Mesodermal cell (in vitro differentiated cells): ENCODE results near the gene ZFP69B. TPM values are rescaled to one million over a fixed set of nuclear protein-coding genes. Genes with fewer than 3 reads are reported as not detected.

Source experiments
- H3K27ac ChIP-seq: 2 replicates; pipeline ENCODE4 v1.7.0; 2013; ENCODE audit warnings: mild to moderate bottlenecking, low read depth, low read length, moderate library complexity; ENCODE audit not compliant: severe bottlenecking
- H3K36me3 ChIP-seq: 2 replicates; pipeline ENCODE4 v1.7.1; 2013; ENCODE audit warnings: mild to moderate bottlenecking, low read length, moderate library complexity; ENCODE audit not compliant: control insufficient read depth, insufficient read depth
- H3K4me1 ChIP-seq: one replicate; pipeline ENCODE4 v1.7.1; 2013; ENCODE audit warnings: mild to moderate bottlenecking, low read length; ENCODE audit not compliant: insufficient read depth, control insufficient read depth, poor library complexity, severe bottlenecking
- H3K4me3 ChIP-seq: 2 replicates; pipeline ENCODE4 v1.7.0; 2013; ENCODE audit warnings: low read length, control low read depth, mild to moderate bottlenecking; ENCODE audit not compliant: insufficient read depth, poor library complexity, severe bottlenecking; ENCODE audit errors: extremely low read depth
- H3K9me3 ChIP-seq: 2 replicates; pipeline ENCODE4 v1.7.1; 2013; ENCODE audit warnings: mild to moderate bottlenecking, low read length, moderate library complexity; ENCODE audit not compliant: control insufficient read depth
- WGBS, 2 experiments: methylation state at CpG; one replicate each; pipeline ENCODE4 v1.1.5; 2013; ENCODE audit warnings: missing lambda C conversion rate in 2 of 2; ENCODE audit not compliant: insufficient coverage in 2 of 2; 5-methylcytosine and 5-hydroxymethylcytosine counted together
- polyA plus RNA-seq, 2 experiments: library from polyadenylated mRNA; stranded (reverse); fragments of 50-300 nt; gene quantifications; one replicate each; pipeline ENCODE4 v1.2.3, GENCODE V29; 2013

ZFP69B gene
- 4.8 TPM for polyA plus RNA-seq (2013, experiment 1 of 2)
- polyA plus RNA-seq (2013, experiment 2 of 2): 5.0 TPM

- WGBS, 2 experiments: 1 to 2% methylated on average over 43 to 45 of the region's 64 CpGs
- Histone ChIP-seq H3K9me3 (peaks cover 39% of the 10 kb centered on the region), H3K27ac (peak within 1 kb of the TSS; percentile 93), H3K4me3 (peak within 1 kb of the TSS; percentile 66), H3K36me3 (peaks cover 20% of the 10 kb centered on the region), H3K4me1 (no peaks in the 10 kb centered on the region)
Observed at GRCh38 chr1:40449684-40450494, at the start of gene ZFP69B. ZFP69B (plus strand) TSS chr1:40450476; CDS start chr1:40450962, 486 bp downstream.

GRCh38 chr1:40401473-40402201 is 48.6 kb upstream of the ZFP69B start:
- no peak overlapping the region for H3K27ac ChIP-seq
- WGBS, 2 experiments: 100% methylated on average over 2 of the region's 7 CpGs
- H3K4me3 ChIP-seq: no peak overlapping the region
- H3K4me1 ChIP-seq: no peaks in the 10 kb centered on the region
- no peaks in the 10 kb centered on the region for H3K36me3 ChIP-seq
- H3K9me3 ChIP-seq: no peaks in the 10 kb centered on the region

- Histone ChIP-seq H3K9me3 (no peaks in the 10 kb centered on the region), H3K4me1 (no peaks in the 10 kb centered on the region), H3K4me3 (no peak overlapping the region), H3K36me3 (peaks cover 4% of the 10 kb centered on the region), H3K27ac (no peak overlapping the region)
- 62 to 76% methylated on average over 6 to 7 of the region's 11 CpGs for WGBS, 2 experiments
Observed at GRCh38 chr1:40404670-40405462, 45.4 kb upstream of the ZFP69B start.

GRCh38 chr1:40405812-40406211 is 44.5 kb upstream of the ZFP69B start:
- WGBS, 2 experiments: 71% methylated on average over 2 of the region's 4 CpGs; no CpG with 5 or more reads in 1 of the 2 experiments
- Histone ChIP-seq H3K9me3 (no peaks in the 10 kb centered on the region), H3K27ac (no peak overlapping the region), H3K4me1 (no peaks in the 10 kb centered on the region), H3K4me3 (no peak overlapping the region), H3K36me3 (peaks cover 4% of the 10 kb centered on the region)

GRCh38 chr1:40407453-40407852 is 42.8 kb upstream of the ZFP69B start:
- H3K36me3 ChIP-seq: peaks cover 4% of the 10 kb centered on the region
- no peak overlapping the region for H3K27ac ChIP-seq
- H3K9me3 ChIP-seq: no peaks in the 10 kb centered on the region
- no peak overlapping the region for H3K4me3 ChIP-seq
- no peaks in the 10 kb centered on the region for H3K4me1 ChIP-seq

GRCh38 chr1:40409467-40409866 is 40.8 kb upstream of the ZFP69B start:
- 48 to 70% methylated on average over 3 of the region's 4 CpGs for WGBS, 2 experiments
- H3K36me3 ChIP-seq: peaks cover 12% of the 10 kb centered on the region
- H3K9me3 ChIP-seq: no peaks in the 10 kb centered on the region
- no peak overlapping the region for H3K4me3 ChIP-seq
- no peaks in the 10 kb centered on the region for H3K4me1 ChIP-seq
- no peak overlapping the region for H3K27ac ChIP-seq

GRCh38 chr1:40411294-40411693 is 39.0 kb upstream of the ZFP69B start:
- Histone ChIP-seq H3K4me1 (no peaks in the 10 kb centered on the region), H3K27ac (no peak overlapping the region), H3K9me3 (no peaks in the 10 kb centered on the region), H3K4me3 (no peak overlapping the region), H3K36me3 (peaks cover 28% of the 10 kb centered on the region)
- 86 to 94% methylated on average over 1 to 2 of the region's 5 CpGs for WGBS, 2 experiments

- Histone ChIP-seq H3K36me3 (peaks cover 34% of the 10 kb centered on the region), H3K9me3 (no peaks in the 10 kb centered on the region), H3K4me3 (no peak overlapping the region), H3K27ac (no peak overlapping the region), H3K4me1 (no peaks in the 10 kb centered on the region)
- WGBS, 2 experiments: no CpG with 5 or more reads among the region's 2 CpGs
Observed at GRCh38 chr1:40411843-40412242, 38.4 kb upstream of the ZFP69B start.

GRCh38 chr1:40413527-40414252 is 36.6 kb upstream of the ZFP69B start:
- Histone ChIP-seq H3K4me3 (no peak overlapping the region), H3K27ac (no peak overlapping the region), H3K9me3 (no peaks in the 10 kb centered on the region), H3K36me3 (peaks cover 43% of the 10 kb centered on the region), H3K4me1 (no peaks in the 10 kb centered on the region)
- WGBS, 2 experiments: 100% methylated on average over 3 of the region's 6 CpGs; no CpG with 5 or more reads in 1 of the 2 experiments

GRCh38 chr1:40414331-40414730 is 35.9 kb upstream of the ZFP69B start:
- WGBS, 2 experiments: 82 to 94% methylated on average over 2 of the region's 3 CpGs
- Histone ChIP-seq H3K4me1 (no peaks in the 10 kb centered on the region), H3K4me3 (no peak overlapping the region), H3K27ac (no peak overlapping the region), H3K9me3 (no peaks in the 10 kb centered on the region), H3K36me3 (peaks cover 40% of the 10 kb centered on the region)
